Left ventricle myocardium inferior (tissue), 1 donor: ENCODE data around the gene C1QTNF1. TPM values are rescaled to one million over a fixed set of nuclear protein-coding genes. Genes with fewer than 3 reads are reported as not detected.

Source experiments
- DNase-seq: peaks from one replicate; pipeline ENCODE4 v3.0.0-alpha.2; 2020
- H3K27ac ChIP-seq: fragments of 200-600 bp; replicated peaks from 2 replicates; pipeline ENCODE4 v1.8.0; 2021
- H3K27me3 ChIP-seq: fragments of 200-600 bp; 2 replicates; pipeline ENCODE4 v1.8.0; 2021; ENCODE audit warnings: low read depth
- H3K36me3 ChIP-seq: fragments of 200-600 bp; 2 replicates; pipeline ENCODE4 v1.8.0; 2021
- H3K4me1 ChIP-seq: fragments of 200-600 bp; 2 replicates; pipeline ENCODE4 v1.8.0; 2021
- H3K4me3 ChIP-seq: fragments of 200-600 bp; 2 replicates; pipeline ENCODE4 v1.8.0; 2021; ENCODE audit warnings: mild to moderate bottlenecking, moderate library complexity
- H3K9me3 ChIP-seq: fragments of 200-600 bp; replicated peaks from 2 replicates; pipeline ENCODE4 v1.8.0; 2021
- CTCF ChIP-seq: fragments of 200-600 bp; IDR thresholded peaks from 2 replicates; pipeline ENCODE4 v1.8.0; 2021; ENCODE audit warnings: antibody characterized with exemption, mild to moderate bottlenecking, borderline replicate concordance
- intact Hi-C: fragments of 100-400 bp; cut with micrococcal nuclease; formaldehyde crosslinking; loops from one replicate; pipeline ENCODE4 v1.11.0; 2022
- long read RNA-seq: library from polyadenylated mRNA; unstranded; transcript quantifications from one replicate; pipeline ENCODE4 v2.0.0, GENCODE V29; 2021
- total RNA-seq: library from RNA; stranded (reverse); fragmentation: NEBNext Ultra II Directional; extraction: Animal tissue kit (Norgen Biotek cat#: 25700); gene quantifications from one replicate; pipeline ENCODE4 v1.2.1, GENCODE V29; 2021
- donor health status: DM: no; HTN: yes; CAD: no; lungs with severe emphysema.

The C1QTNF1 gene
- 146 TPM for total RNA-seq
- long read RNA-seq, transcript C1QTNF1-205 (4 exons, 1,294 nt) = minor isoform, 15 of 246 reads
- long read RNA-seq, transcript C1QTNF1-208 (3 exons, 1,600 nt) = minor isoform, 8 of 246 reads
- long read RNA-seq, transcript C1QTNF1-206 (4 exons, 1,672 nt) = major isoform, 119 of 246 reads
- long read RNA-seq, transcript C1QTNF1-207 (5 exons, 1,396 nt) = minor isoform, 7 of 246 reads
- long read RNA-seq, partial matches to known transcripts = 81 of 246 reads
- long read RNA-seq, other reads (novel, unspliced or antisense) = 6 of 246 reads

GRCh38 chr17:79023886-79024771, at the start of gene C1QTNF1:
C1QTNF1 (plus strand) TSS chr17:79024169; CDS start chr17:79043969, 19,800 bp downstream.
- Histone ChIP-seq H3K27me3 (no peaks in the 10 kb centered on the region), H3K4me1 (peaks cover 97% of the 10 kb centered on the region), H3K4me3 (peak within 1 kb of the TSS; percentile 81), H3K9me3 (no peaks in the 10 kb centered on the region), H3K27ac (peak within 1 kb of the TSS; percentile 95), H3K36me3 (no peaks in the 10 kb centered on the region)
- TF ChIP-seq CTCF = peak; percentile 64
- intact Hi-C loops = no loop called here
- DNase-seq = peak; percentile 69

GRCh38 chr17:78974635-78975591, 49.1 kb upstream of the C1QTNF1 start:
- H3K27ac ChIP-seq = peak overlapping the region; percentile 85
- TF ChIP-seq CTCF = no peak
- DNase-seq = peak; percentile 64
- no peaks in the 10 kb centered on the region for H3K27me3 ChIP-seq
- H3K4me3 ChIP-seq = peak overlapping the region; percentile 34
- H3K4me1 ChIP-seq = peaks cover 90% of the 10 kb centered on the region
- no peaks in the 10 kb centered on the region for H3K9me3 ChIP-seq
- H3K36me3 ChIP-seq = peaks cover 21% of the 10 kb centered on the region
- intact Hi-C loops = loop anchor here (5.0 kb wide), 1 partner anchor 113 kb away; no protein-coding TSS in a partner anchor

GRCh38 chr17:78976907-78977680, 46.9 kb upstream of the C1QTNF1 start:
- H3K9me3 ChIP-seq = no peaks in the 10 kb centered on the region
- H3K27ac ChIP-seq = peak overlapping the region; percentile 85
- TF ChIP-seq CTCF = no peak
- peaks cover 17% of the 10 kb centered on the region for H3K36me3 ChIP-seq
- peaks cover 77% of the 10 kb centered on the region for H3K4me1 ChIP-seq
- DNase-seq = no peak
- no peaks in the 10 kb centered on the region for H3K27me3 ChIP-seq
- intact Hi-C loops = no loop called here
- peak overlapping the region; percentile 66 for H3K4me3 ChIP-seq

GRCh38 chr17:78977681-78977943, 46.4 kb upstream of the C1QTNF1 start:
- peaks cover 77% of the 10 kb centered on the region for H3K4me1 ChIP-seq
- H3K4me3 ChIP-seq = peak overlapping the region; percentile 66
- TF ChIP-seq CTCF = no peak
- DNase-seq = no peak
- H3K27ac ChIP-seq = peak overlapping the region; percentile 85
- H3K9me3 ChIP-seq = no peaks in the 10 kb centered on the region
- intact Hi-C loops = no loop called here
- H3K36me3 ChIP-seq = peaks cover 12% of the 10 kb centered on the region
- H3K27me3 ChIP-seq = no peaks in the 10 kb centered on the region
